Measurements from ENCODE around the gene MAPKAP1. TPM values are rescaled to one million over a fixed set of nuclear protein-coding genes. Genes with fewer than 3 reads are reported as not detected.

The MAPKAP1 gene
- polyA plus RNA-seq, 1 donor from 2014 or later = 57.5 TPM

DNA sequence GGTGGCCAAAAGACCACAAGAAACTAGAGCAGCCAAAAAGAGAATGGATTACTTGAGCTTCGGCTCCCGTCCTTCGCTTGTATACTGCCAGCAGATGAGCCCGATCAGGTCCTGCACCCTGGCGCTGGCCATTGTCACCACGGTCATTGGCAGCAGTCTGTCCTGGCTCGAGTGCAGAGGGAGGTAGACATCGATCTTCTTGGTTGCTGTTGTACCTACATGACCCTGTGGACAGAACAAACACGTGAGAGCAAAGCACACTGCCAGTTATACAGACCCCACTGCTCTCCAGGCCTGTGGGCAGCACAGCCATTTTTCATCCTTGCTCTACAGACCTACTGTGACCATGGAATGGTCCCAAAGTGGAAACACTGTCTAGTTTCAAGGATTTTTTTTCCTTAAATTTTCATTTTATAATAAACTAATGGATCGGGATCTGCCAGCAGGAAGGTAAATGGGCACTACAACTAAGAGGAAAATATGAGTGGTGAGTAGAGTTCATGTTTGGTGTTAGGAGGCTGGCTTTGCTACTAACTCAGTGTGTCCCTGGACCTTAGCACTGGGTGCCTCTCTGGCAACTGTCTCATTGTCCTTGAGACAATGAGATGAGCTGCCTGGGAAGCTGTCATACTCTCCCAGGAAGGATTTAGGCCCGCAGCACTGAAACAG is 121.4 kb downstream of the MAPKAP1 start:
- Histone ChIP-seq H3F3A (ENCODE audit: insufficient read depth, low read length, poor library complexity, severe bottlenecking) (no peaks in the 10 kb centered on the region), H3K9me2 (ENCODE audit: insufficient read depth, low read length) (no peaks in the 10 kb centered on the region), H3K27ac (ENCODE audit: low read length) (no peak overlapping the region), H3K9me3 (ENCODE audit: low read length) (no peaks in the 10 kb centered on the region), H3K79me2 (replicated peaks; ENCODE audit: insufficient read depth, low read length) (no peaks in the 10 kb centered on the region), H4K20me1 (ENCODE audit: insufficient read depth) (no peaks in the 10 kb centered on the region), H3K9ac (ENCODE audit: low read length) (no peak overlapping the region), H3K36me3 (ENCODE audit: insufficient read depth, low read length) (peaks cover 6% of the 10 kb centered on the region), H3K4me2 (ENCODE audit: low read length) (no peak overlapping the region), H3K4me3 (ENCODE audit: low read length) (no peak overlapping the region), H2AFZ (ENCODE audit: low read depth, low read length) (no peak overlapping the region), H3K27me3 (ENCODE audit: insufficient read depth, low read depth, low read length) (no peaks in the 10 kb centered on the region)
- TF ChIP-seq MXI1 (conservative IDR thresholded peaks at IDR 0.05; ENCODE audit: poor library complexity, severe bottlenecking) (no peak), RAD21 (conservative IDR thresholded peaks at IDR 0.05) (no peak), EP300 (conservative IDR thresholded peaks at IDR 0.05; ENCODE audit: poor library complexity, severe bottlenecking) (no peak), SMC3 (conservative IDR thresholded peaks at IDR 0.05; ENCODE audit: poor library complexity) (no peak), TAF1 (IDR thresholded peaks at IDR 0.05; ENCODE audit: low read depth) (no peak), EZH2 (IDR thresholded peaks at IDR 0.05; ENCODE audit: borderline replicate concordance, insufficient read depth, low read length, poor library complexity, severe bottlenecking) (no peak), POLR2AphosphoS5 (IDR thresholded peaks at IDR 0.05) (no peak)
- TF ChIP-seq, protein P1, sequence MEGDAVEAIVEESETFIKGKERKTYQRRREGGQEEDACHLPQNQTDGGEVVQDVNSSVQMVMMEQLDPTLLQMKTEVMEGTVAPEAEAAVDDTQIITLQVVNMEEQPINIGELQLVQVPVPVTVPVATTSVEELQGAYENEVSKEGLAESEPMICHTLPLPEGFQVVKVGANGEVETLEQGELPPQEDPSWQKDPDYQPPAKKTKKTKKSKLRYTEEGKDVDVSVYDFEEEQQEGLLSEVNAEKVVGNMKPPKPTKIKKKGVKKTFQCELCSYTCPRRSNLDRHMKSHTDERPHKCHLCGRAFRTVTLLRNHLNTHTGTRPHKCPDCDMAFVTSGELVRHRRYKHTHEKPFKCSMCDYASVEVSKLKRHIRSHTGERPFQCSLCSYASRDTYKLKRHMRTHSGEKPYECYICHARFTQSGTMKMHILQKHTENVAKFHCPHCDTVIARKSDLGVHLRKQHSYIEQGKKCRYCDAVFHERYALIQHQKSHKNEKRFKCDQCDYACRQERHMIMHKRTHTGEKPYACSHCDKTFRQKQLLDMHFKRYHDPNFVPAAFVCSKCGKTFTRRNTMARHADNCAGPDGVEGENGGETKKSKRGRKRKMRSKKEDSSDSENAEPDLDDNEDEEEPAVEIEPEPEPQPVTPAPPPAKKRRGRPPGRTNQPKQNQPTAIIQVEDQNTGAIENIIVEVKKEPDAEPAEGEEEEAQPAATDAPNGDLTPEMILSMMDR (IDR thresholded peaks at IDR 0.05; ENCODE audit: poor library complexity, severe bottlenecking) = no peak
- TF ChIP-seq, protein P2, sequence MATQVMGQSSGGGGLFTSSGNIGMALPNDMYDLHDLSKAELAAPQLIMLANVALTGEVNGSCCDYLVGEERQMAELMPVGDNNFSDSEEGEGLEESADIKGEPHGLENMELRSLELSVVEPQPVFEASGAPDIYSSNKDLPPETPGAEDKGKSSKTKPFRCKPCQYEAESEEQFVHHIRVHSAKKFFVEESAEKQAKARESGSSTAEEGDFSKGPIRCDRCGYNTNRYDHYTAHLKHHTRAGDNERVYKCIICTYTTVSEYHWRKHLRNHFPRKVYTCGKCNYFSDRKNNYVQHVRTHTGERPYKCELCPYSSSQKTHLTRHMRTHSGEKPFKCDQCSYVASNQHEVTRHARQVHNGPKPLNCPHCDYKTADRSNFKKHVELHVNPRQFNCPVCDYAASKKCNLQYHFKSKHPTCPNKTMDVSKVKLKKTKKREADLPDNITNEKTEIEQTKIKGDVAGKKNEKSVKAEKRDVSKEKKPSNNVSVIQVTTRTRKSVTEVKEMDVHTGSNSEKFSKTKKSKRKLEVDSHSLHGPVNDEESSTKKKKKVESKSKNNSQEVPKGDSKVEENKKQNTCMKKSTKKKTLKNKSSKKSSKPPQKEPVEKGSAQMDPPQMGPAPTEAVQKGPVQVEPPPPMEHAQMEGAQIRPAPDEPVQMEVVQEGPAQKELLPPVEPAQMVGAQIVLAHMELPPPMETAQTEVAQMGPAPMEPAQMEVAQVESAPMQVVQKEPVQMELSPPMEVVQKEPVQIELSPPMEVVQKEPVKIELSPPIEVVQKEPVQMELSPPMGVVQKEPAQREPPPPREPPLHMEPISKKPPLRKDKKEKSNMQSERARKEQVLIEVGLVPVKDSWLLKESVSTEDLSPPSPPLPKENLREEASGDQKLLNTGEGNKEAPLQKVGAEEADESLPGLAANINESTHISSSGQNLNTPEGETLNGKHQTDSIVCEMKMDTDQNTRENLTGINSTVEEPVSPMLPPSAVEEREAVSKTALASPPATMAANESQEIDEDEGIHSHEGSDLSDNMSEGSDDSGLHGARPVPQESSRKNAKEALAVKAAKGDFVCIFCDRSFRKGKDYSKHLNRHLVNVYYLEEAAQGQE (IDR thresholded peaks at IDR 0.05; ENCODE audit: borderline replicate concordance) = no peak

DNA sequence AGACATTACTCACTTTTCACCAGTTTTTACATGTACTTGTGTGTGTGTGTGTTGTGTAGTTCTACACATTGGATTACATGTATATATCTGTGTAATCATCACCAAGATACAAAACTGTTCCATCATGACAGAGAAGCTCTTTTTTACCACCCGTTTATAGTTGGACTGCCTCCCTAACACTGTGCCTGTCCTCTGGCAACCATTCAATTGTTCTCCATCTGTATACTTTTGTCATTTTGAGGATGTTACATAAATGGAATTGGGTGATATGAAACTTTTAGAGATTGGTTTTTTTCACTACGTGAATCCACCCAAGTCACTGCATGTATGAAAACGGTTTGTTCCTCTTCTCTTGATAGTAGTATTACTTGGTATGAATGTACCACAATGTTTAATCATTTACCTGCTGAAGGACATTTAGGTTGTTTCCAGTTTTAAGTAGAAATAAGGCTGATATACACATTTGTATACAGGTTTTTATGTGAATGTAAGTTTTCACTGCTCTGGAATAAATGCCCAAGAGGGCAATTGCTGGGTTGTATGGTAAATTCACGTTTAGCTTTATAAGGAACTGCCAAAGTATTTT is 126.2 kb downstream of the MAPKAP1 start:
- no peaks in the 10 kb centered on the region for H3K27me3 ChIP-seq (ENCODE audit: insufficient read depth, low read depth, low read length)
- H2AFZ ChIP-seq (ENCODE audit: low read depth, low read length) = no peak overlapping the region
- peaks cover 6% of the 10 kb centered on the region for H3K36me3 ChIP-seq (ENCODE audit: insufficient read depth, low read length)
- H3F3A ChIP-seq (ENCODE audit: insufficient read depth, low read length, poor library complexity, severe bottlenecking) = no peaks in the 10 kb centered on the region
- no peaks in the 10 kb centered on the region for H3K9me3 ChIP-seq (ENCODE audit: low read length)
- H3K9ac ChIP-seq (ENCODE audit: low read length) = no peak overlapping the region
- no peak overlapping the region for H3K4me2 ChIP-seq (ENCODE audit: low read length)
- H3K9me2 ChIP-seq (ENCODE audit: insufficient read depth, low read length) = no peaks in the 10 kb centered on the region
- no peak overlapping the region for H3K27ac ChIP-seq (ENCODE audit: low read length)
- no peak overlapping the region for H3K4me3 ChIP-seq (ENCODE audit: low read length)
- H4K20me1 ChIP-seq (ENCODE audit: insufficient read depth) = no peaks in the 10 kb centered on the region
- no peaks in the 10 kb centered on the region for H3K79me2 ChIP-seq (replicated peaks; ENCODE audit: insufficient read depth, low read length)
- TF ChIP-seq SMC3 (conservative IDR thresholded peaks at IDR 0.05; ENCODE audit: poor library complexity) (no peak), POLR2AphosphoS5 (IDR thresholded peaks at IDR 0.05) (no peak), EP300 (conservative IDR thresholded peaks at IDR 0.05; ENCODE audit: poor library complexity, severe bottlenecking) (no peak), RAD21 (conservative IDR thresholded peaks at IDR 0.05) (no peak), TAF1 (IDR thresholded peaks at IDR 0.05; ENCODE audit: low read depth) (no peak), EZH2 (IDR thresholded peaks at IDR 0.05; ENCODE audit: borderline replicate concordance, insufficient read depth, low read length, poor library complexity, severe bottlenecking) (no peak), MXI1 (conservative IDR thresholded peaks at IDR 0.05; ENCODE audit: poor library complexity, severe bottlenecking) (no peak)
- TF ChIP-seq, protein P2 (IDR thresholded peaks at IDR 0.05; ENCODE audit: borderline replicate concordance) = no peak
- TF ChIP-seq, protein P1 (IDR thresholded peaks at IDR 0.05; ENCODE audit: poor library complexity, severe bottlenecking) = no peak
